Cerebellar nuclear complex (tissue), 1 donor: ENCODE data around the gene NBR1.
"Not testable (repeated sequence)": the region's sequence is repeated elsewhere in the genome, so short reads cannot be mapped to it uniquely, and the experiment has no call there.

Experiments
- DNase-seq, 2 experiments: peaks; one replicate each; lab custom pipeline; 2025; lab: John Stamatoyannopoulos, UW

The NBR1 gene, protein sequence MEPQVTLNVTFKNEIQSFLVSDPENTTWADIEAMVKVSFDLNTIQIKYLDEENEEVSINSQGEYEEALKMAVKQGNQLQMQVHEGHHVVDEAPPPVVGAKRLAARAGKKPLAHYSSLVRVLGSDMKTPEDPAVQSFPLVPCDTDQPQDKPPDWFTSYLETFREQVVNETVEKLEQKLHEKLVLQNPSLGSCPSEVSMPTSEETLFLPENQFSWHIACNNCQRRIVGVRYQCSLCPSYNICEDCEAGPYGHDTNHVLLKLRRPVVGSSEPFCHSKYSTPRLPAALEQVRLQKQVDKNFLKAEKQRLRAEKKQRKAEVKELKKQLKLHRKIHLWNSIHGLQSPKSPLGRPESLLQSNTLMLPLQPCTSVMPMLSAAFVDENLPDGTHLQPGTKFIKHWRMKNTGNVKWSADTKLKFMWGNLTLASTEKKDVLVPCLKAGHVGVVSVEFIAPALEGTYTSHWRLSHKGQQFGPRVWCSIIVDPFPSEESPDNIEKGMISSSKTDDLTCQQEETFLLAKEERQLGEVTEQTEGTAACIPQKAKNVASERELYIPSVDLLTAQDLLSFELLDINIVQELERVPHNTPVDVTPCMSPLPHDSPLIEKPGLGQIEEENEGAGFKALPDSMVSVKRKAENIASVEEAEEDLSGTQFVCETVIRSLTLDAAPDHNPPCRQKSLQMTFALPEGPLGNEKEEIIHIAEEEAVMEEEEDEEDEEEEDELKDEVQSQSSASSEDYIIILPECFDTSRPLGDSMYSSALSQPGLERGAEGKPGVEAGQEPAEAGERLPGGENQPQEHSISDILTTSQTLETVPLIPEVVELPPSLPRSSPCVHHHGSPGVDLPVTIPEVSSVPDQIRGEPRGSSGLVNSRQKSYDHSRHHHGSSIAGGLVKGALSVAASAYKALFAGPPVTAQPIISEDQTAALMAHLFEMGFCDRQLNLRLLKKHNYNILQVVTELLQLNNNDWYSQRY

DNA sequence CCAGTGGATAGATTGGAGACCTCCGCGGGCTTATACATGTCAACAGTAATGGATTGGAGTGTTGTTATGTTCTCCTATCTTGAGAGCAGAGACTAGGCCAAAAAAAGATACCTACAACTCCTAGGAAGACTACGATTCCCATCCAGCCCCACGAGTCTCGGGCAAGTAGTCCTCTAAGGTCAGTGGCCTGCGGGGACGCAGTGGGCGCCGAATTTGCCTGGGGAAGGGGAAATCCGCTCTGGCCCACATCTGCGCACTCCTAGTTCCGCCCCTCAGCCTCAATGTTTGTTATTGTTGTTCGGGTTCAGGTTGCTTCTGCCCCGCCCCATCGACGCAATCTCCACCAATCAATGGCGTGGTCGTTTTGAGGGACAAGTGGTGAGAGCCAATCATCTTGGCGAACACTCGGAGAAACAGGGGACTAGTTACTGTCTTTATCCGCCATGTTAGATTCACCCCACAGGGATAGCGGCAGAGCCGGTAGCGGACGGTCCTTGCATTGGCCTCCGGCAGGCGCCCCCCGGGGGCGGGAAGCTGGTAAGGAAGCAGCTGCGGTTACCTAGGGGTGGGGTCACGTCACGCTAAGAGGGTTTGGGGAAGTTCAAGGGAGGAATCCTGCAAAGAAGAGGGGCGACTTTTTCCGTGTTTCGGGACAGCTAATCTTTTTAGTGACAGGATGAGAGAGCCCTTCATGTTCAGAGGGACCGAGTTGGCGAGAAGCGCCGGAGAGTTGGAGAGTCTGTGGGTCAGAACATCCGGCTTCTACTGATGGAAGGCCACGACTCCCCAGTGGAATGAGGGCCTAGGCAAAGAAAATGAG is at the start of gene NBR1:
TSS of gene NBR1 (plus strand) at position 449 of the 820 bp plus-strand sequence. CDS start 4,586 bp downstream, outside the sequence.
- DNase-seq: peak; percentile 84 to 97

DNA sequence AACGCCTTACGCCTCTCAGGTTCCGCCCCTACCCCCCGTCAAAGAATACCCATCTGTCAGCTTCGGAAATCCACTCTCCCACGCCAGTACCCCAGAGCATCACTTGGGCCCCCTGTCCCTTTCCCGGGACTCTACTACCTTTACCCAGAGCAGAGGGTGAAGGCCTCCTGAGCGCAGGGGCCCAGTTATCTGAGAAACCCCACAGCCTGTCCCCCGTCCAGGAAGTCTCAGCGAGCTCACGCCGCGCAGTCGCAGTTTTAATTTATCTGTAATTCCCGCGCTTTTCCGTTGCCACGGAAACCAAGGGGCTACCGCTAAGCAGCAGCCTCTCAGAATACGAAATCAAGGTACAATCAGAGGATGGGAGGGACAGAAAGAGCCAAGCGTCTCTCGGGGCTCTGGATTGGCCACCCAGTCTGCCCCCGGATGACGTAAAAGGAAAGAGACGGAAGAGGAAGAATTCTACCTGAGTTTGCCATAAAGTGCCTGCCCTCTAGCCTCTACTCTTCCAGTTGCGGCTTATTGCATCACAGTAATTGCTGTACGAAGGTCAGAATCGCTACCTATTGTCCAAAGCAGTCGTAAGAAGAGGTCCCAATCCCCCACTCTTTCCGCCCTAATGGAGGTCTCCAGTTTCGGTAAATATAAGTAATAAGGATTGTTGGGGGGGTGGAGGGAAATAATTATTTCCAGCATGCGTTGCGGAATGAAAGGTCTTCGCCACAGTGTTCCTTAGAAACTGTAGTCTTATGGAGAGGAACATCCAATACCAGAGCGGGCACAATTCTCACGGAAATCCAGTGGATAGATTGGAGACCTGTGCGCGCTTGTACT is 45.7 kb upstream of the NBR1 start, which contains the start of gene BRCA1:
TSS of gene BRCA1 (minus strand) at position 232 of the 834 bp plus-strand sequence. CDS start 1,268 bp downstream, outside the sequence.
- DNase-seq: peak; percentile 87 to 97

DNA sequence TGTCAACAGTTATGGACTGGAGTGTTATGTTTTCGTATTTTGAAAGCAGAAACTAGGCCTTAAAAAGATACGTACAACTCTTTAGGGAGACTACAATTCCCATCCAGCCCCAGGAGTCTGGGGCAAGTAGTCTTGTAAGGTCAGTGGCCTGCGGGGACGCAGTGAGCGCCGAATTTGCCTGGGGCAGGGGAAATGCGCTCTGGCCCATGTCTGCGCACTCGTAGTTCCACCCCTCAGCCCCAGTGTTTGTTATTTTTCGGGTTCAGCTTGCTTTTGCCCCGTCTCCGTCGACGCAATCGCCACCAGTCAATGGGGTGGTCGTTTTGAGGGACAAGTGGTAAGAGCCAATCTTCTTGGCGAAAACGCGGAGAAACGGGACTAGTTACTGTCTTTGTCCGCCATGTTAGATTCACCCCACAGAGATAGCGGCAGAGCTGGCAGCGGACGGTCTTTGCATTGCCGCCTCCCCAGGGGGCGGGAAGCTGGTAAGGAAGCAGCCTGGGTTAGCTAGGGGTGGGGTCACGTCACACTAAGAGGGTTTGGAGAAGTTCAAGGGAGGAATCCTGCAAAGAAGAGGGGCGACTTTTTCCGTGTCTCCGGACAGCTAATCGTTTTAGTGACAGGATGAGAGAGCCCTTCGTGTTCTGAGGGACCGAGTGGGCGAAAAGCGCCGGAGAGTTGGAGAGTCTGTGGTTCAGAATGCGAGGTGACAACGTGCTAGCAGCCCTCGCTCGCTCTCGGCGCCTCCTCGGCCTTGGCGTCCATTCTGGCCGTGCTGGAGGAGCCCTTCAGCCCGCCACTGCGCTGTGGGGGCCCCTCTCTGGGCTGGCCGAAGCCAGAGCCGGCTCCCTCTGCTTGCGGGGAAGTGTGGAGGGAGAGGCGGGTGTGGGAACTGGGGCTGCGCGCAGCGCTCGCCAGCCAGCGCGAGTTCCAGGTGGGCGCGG is 44.8 kb upstream of the NBR1 start:
- no peak for DNase-seq

DNA sequence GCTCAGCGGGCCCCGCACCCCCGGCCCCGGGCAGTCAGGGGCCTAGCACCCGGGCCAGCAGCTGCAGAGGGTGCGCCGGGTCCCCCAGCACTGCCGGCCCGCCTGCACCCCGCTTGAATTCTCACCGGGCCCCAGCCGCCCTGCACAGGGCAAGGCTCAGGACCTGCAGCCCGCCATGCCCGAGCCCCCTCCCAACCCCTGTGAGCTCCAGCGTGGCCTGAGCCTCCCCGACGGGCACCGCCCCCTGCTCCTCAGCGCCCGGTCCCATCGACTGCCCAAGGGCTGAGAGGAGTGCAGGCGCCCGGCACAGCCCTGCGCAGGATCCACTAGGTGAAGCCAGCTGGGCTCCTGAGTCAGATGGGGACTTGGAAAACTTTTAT is 44.1 kb upstream of the NBR1 start:
- no peak for DNase-seq

DNA sequence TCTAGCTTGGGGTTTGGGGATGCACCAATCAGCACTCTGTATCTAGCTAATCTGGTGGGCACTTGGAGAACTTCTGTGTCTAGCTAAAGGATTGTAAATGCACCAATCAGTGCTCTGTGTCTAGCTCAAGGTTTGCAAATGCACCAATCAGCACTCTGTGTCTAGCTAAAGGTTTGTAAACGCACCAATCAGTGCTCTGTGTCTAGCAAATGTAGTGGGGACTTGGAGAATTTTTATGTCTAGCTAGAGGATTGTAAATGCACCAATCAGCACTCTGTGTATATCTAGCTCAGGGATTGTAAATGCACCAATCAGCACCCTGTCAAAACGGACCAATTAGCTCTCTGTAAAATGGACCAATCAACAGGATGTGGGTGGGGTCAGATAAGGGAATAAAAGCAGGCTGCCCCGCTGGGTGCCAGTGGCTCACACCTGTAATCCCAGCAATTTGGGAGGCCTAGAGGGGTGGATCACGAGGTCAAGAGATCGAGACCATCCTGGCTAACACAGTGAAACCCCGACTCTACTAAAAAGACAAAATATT is 43.6 kb upstream of the NBR1 start:
- not testable (repeated sequence) for DNase-seq

DNA sequence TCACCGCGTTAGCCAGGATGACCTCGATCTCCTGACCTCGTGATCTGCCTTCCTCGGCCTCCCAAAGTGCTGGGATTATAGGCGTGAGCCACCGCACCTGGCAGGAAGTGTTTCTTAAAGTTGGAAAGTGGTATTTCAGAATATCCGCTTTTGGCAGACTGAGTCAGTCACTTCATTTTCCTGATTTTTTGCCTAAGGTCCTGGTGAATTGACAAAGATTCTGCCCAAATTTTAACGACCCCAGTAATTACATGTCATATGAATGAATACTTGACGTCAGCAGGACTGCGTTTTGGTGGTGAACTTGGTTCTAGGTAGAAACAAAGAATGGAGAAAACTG is 41.4 kb upstream of the NBR1 start:
- no peak for DNase-seq

DNA sequence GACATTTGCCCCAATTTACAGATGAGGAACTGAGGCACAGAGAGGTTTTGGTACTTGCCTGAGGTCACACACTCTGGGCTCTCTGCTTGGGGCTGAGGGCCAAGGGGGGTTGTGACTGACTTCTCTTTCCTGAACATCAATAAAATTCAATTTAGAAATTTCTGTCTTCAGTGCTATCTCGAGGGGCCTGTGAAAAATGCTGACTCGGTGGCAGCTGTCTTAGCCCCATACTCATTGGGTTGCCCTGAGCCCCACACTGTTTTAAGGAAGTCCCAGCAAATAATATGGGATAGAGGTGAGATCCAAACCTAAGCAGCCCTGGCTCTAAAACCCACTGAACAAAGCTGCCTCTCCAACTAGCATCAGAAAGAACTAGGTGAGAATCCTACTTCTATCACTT is 38.9 kb upstream of the NBR1 start:
- no peak for DNase-seq

DNA sequence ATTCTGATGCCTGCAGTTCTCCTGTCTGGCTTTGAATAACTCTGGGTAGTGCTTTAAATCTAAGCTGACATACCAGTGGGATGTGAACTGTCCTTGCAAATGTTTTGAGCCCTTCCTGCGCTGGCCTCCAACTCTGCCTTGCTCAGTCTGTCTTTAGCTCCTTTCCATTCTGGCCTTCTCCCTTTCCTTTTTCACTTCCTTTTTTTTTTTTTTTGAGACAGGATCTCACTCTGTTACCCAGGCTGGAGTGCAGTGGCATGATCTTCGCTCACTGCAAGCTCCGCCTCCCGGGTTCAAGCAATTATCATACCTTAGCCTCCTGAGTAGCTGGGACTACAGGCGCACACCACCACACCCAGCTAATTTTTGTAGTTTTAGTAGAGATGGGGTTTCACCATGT is 37.6 kb upstream of the NBR1 start:
- not testable (repeated sequence) for DNase-seq

DNA sequence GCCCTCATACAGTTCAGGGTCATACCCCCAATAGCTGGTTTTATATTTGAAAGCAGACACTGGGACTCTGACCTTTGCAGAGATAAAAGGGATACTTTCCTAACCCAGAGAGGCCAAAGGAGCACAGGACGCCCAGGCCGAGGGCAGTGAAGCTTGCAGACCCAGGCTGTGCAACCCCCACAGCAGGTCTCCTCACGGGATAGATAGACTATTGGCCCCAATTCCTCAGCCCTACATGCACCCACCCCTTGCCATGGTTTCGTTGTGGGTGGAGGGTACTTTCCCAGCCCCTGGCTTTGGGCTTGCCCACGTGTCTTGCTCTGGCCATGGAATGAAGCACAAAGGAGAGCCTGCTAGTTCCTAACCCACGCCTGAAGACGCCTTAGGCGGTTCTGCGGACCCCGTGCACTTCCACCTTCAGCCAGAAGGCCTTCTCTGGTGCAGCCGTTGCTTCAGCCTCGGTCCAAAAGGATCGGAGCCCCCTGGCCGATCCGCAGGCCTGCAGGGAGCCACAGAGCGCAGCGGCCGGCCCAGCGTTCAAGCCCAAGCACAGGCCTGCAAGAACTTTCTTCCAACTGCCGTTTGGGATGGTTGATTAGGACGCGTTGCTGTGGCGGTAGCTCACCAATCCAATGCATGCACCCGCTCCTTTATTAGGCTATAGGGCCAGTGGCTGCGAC is 36.1 kb upstream of the NBR1 start:
- DNase-seq: no peak

DNA sequence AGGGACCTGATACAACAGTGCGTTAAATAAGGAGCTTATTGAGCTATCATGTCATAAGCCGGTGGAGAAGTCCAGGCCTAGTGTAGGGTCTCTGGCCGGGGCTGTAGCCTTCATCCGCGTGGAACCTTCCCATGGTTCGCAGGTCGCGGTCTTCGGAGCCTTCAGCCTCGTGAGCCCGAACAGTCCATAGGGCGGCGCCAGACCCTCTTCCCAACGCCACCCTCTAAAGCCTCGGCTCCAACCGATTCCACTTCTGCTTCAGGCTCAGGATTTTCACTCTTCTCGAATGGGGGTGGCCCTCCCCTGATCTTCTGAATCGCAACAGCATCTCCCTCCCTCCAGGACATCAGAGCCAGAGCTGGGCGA is 35.6 kb upstream of the NBR1 start:
- DNase-seq: no peak

DNA sequence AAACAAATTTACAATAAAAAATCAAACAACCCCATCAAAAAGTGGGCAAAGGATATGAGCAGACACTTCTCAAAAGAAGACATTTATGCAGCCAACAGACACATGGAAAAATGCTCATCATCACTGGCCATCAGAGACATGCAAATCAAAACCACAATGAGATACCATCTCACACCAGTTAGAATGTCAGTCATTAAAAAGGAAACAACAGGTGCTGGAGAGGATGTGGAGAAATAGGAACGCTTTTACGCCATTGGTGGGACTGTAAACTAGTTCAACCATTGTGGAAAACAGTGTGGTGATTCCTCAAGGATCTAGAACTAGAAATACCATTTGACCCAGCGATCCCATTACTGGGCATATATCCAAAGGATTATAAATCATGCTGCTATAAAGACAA is 34.4 kb upstream of the NBR1 start:
- not testable (repeated sequence) for DNase-seq

DNA sequence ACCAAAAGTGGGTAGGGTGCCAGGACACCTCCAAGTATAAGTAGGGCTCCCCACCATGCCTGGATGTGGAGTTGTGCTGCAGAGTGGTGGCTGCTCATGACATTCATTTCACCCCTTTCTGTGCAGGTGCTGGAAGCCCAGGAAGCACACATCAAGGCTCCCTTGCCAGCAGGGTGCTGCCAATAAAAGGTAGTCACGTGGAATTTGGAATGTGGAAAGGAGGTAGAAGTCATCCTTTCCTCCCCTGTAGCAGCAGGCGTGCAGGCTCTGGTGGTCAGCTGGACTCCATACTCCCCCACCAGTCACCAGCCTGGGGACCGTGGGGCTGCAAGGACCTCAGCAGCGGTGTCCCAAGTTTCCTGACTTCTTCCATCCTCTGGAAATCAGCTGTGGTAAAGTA is 32.5 kb upstream of the NBR1 start:
- not testable (repeated sequence) for DNase-seq

DNA sequence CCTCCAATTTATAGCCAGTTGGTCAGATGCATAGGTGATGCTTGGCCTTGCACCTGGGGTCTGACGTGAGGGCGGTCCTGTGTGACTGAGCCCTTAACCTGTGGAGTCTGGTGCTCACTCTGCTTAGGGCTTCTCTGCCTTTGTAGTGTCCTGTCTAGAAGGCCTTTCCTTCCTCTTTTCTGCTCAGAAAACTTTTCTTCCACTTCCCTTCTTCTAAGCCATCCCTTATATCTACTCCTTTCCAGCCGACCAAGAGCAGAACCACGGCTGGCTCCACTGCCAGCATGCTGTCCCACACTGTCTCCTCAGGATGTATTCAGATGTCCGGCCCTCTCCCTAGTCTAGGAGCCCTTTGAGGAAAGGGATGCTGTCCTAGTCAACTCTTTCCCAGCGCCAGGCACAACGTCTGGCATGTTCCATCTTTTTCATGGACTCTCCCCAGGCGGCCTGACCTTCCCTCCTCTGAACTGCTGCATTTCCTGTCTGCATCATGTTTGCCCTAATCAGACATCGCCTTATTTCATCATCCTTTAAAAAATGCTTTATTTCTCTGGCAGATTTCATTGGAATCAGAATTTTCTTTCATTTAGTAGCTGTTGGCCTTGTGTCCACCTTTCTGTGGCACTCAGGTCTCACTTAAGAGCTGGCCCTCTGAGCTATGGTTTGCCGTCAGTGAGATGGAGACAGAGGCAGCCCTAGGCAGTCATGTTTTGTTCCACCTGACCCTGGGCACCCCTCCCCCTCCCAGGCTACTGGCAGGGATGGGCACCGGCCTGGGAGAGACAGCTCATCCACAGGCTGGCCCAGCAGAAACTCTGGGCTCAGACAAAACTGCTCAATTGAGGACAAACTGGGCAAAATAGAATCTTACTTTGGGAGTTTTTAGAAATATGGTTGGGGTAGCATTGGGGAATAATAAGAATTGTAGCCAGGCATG is 30.4 kb upstream of the NBR1 start:
- DNase-seq: no peak

DNA sequence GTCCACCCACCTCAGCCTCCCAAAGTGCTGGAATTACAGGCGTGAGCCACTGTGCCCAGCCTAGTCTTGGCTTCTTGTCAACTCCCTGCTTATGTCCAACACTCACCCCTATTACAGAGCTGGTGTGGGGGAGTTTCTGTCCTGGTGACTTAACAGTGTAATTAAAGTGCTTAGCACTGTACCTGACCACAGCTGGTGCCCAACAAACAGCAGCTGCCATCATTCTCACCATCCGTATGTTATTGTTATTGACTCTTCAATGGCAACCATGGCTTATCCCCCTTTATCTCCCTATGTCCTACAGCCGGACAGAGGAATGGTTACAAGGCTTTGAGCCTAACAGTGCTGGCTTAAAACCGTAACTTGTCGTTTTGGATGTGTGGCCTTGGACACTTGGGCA is 28.9 kb upstream of the NBR1 start:
- no peak for DNase-seq

DNA sequence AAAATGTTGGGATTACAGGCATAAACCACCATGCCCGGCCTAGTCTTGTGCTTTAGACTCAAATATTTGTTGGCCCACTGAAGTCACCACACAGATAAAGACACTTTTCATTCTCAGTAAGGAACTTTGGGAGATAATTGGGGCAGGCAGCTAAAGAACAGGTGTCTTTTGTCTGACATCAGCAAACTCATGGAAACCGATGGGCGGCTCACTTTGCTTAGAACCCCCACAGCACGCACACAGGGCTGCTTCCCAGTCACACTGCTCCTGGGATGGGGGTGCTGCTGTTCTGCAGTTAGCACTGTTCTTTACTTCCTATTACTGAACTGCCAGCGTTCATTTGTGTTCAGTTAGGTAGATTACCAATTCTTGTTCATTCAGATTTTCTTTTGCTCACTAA is 27.8 kb upstream of the NBR1 start:
- no peak for DNase-seq

DNA sequence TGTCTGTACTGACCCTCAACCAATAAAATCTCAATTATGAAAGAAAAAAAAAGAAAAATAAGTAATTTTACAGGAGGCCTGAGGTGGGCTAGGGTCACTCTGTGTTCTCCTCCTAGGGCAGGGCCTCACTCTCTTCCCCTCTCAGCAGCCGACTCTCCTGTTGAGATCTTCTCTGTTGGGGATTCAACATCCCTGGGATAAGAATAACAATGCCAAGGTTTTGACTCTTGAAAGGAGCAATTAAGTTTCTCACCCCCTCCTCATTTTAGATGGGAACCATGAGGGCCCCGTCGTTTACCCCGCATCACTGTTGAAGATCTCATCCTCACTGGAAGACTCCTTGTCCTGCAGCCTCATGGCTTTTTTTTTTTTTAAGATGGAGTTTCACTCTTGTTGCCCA is 24.4 kb upstream of the NBR1 start:
- DNase-seq: no peak

DNA sequence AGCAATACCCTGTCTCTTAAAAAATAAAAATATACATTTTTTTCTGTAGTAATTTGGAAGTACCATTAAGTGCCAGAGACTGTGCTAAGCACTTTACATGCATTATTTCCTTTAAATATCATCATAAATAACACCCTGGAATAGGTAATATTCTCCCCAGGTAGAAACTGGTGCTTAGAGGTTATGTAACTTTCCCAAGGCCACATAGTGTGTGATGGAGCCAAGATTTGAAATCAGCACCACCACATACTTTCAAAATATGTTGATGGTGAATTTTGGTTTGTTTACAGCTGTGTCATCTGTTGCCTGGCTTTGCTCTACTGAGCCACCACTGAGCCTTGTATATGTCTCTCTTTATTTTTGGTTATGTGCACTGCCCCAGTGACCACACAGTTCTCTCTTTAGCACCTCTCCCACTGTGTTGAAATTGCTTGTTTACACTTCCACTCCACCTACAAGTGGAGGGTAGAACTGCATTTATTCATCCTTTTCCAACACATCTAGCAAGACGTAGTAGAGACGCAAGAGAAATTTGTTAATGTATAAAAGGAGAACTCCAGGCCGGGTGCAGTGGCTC is 19.0 kb upstream of the NBR1 start:
- DNase-seq: no peak
